ENCODE results near the gene RASSF6. TPM values are rescaled to one million over a fixed set of nuclear protein-coding genes. Genes with fewer than 3 reads are reported as not detected.
"Not testable (repeated sequence)": the region's sequence is repeated elsewhere in the genome, so short reads cannot be mapped to it uniquely, and the experiment has no call there.

The RASSF6 gene
- total RNA-seq, 1 donor from 2014 or later = under 0.01 TPM

DNA sequence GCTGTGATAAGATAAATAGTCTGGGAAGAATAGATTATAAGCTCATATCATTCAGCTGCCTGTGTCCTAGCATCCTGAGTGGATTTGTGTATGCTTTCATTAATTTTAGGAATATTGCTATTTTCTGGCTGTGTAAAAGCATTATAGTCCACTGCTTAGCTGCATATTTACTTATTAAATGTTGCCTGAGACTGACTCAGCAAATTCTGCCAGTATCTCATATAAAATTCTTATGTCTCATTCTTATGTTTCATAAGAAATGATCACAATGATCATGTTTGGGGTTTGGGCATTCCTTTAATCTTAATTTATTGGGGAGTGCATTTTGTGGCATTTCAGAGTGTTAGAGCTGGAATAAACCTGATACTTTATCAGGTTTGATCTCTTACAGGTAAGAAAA is 34.9 kb downstream of the RASSF6 start:
- FAIRE-seq (no peak), DNase-seq (ENCODE audit: low spot score in 2 of 2) (no peak)

DNA sequence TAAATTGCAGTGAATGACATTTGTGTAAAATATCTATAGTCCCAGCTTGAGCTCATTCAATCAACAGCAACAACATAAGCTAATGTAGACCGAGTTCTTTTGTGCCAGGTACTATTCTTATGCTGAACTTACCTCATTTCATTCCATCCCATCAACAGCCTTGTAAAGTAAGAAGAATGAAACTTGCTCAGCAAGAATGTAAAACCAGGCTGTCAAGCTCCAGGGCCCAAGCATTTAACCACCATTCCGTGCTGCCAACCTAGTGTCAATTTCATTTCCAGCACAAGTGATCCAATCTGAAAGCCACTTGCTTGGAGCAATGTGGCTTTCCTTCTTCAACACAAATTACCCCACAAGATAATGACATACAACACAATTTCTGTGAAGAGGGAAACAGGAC is 36.6 kb downstream of the RASSF6 start:
- no peak for FAIRE-seq
- DNase-seq (ENCODE audit: low spot score in 2 of 2) = no peak

DNA sequence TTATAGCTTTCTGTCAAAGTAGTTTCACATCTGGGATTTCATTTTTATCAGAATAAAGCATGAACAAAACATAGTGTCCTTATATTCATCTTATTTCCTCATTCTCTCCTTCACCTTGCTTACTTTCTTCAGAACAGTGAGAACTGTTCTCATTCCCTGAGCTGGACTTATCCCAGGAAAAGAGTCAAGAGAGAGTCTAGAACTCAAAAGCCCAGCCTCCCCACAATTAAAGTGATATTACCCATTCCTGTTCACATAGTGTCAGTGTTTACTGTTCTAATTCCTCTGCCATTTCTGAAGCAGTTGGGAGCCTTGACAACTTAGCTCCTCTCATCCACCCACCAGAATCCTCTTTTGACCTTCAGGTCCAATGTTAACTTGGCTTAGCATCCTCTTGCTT is 42.9 kb downstream of the RASSF6 start:
- no peak for DNase-seq (ENCODE audit: low spot score in 2 of 2)
- no peak for FAIRE-seq

DNA sequence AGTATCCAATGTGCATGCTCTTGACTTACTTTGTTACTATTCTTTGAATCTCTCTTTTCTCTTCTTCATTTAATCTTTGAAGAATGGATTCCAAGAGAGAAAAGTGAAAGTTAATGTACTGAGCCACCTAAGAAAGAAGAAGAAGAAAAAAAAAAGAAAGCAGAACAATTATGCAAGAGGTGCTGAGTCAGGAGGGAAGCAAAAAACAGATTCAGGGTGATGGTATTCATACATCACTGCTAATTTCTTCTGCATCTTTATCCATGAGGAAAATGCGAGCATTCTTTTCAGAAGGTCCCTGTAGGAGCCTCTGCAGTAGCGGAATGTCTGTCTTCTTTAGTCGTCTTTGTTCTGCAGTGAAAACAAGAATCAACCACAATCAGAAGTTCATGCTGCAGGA is 43.9 kb downstream of the RASSF6 start:
- FAIRE-seq = no peak
- no peak for DNase-seq (ENCODE audit: low spot score in 2 of 2)

DNA sequence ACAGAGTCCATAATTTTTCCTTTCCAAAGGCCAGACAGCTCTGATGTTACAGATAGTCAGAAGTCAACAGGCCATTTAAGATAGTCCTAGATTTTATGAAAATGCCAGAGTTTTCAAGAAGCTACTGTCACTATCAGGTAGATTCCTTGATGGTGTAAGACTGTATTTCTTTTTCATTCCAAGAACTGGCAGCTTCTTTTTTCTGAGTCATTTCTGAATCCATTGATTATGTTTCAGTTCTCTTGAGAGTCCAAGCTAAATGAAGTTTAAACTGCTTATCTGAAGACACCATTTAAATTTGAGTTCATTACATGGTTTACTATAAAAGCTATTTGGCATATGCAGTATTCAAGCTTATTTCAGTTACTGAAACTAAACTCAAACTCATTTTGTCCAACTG is 44.6 kb downstream of the RASSF6 start:
- no peak for FAIRE-seq

DNA sequence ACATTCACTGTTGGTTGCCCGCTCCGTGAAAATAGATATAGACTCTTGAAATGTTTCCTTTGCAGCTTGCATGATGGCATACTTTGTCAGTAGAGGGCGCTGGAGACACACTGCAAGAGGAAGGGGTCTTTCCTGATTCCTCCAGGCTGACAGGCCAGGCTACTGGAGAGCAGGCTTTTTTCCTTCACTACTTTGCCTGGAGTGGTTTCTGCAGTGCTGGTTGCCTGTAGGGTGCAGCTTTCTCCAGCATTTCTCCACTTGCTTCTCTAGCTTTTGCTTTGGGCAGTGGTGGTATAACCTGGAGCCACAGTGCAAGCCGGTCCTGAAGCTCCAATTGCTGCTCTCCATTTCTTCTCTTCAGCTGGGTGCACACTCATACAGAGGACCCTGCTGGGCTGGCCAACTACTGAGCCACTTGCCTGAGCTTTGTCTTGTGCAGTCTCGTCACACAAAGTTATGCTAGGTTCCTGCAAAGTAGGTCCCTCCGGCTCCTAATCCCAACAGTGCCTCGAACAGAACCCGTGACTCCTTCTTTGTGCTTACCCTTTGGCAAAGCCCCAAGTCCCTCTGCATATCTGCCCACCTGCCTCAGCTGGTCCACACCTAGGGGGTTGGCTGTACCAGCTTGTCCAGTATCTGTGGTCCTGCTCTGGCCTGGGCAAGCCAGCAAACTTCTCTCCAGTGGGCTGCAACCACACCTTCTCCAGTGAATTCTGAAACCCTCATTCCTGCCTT is 46.3 kb downstream of the RASSF6 start:
- no peak for FAIRE-seq
- no peak for DNase-seq (ENCODE audit: low spot score in 2 of 2)

More for the DNA sequence above, 44.6 kb downstream of the RASSF6 start:
- DNase-seq (ENCODE audit: low spot score in 2 of 2) = no peak

DNA sequence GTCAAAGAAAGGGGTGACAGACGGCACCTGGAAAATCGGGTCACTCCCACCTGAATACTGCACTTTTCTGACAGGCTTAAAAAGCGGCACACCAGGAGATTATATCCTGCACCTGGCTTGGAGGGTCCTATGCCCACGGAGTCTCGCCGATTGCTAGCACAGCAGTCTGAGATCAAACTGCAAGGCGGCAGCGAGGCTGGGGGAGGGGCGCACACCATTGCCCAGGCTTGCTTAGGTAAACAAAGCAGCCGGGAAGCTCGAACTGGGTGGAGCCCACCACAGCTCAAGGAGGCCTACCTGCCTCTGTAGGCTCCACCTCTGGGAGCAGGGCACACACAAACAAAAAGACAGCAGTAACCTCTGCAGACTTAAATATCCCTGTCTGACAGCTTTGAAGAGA is 69.4 kb downstream of the RASSF6 start:
- FAIRE-seq; DNase-seq (ENCODE audit: low spot score in 2 of 2): not testable (repeated sequence)

DNA sequence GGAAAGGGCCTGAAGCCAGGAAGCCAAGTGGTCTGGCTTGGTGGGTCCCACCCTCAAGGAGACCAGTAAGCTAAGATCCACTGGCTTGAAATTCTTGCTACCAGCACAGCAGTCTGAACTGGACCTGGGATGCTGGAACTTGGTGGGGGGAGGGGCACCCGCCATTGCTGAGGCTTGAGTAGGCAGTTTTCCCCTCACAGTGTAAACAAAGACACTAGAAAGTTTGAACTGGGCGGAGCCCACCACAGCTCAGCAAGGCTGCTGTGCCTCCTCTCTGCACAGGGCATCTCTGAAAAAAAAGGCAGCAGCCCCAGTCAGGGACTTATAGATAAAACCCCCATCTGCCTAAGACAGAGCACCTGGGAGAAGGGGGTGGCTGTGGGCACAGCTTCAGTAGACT is 75.6 kb downstream of the RASSF6 start:
- DNase-seq (ENCODE audit: low spot score in 2 of 2) = no peak
- FAIRE-seq = no peak

DNA sequence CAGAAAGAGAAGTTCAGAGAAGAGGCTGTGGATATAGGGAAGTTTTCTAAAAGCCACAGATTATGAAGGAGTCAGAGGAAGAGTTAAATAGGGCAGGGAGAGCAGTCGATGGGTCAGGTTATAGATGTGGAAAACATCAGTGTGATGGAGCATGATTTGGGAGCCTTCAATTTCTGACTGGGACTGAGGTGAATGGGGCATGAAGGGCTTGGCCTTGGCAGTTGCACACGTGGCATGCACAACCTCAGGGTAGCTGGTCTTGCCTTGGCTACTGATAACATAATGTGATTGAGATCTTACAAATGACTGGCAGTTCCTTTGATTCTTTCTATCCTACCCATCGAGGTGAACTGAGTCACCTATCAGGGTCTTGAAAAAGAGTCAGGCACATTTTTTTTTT is 79.0 kb downstream of the RASSF6 start:
- no peak for FAIRE-seq
- DNase-seq (ENCODE audit: low spot score in 2 of 2) = no peak

DNA sequence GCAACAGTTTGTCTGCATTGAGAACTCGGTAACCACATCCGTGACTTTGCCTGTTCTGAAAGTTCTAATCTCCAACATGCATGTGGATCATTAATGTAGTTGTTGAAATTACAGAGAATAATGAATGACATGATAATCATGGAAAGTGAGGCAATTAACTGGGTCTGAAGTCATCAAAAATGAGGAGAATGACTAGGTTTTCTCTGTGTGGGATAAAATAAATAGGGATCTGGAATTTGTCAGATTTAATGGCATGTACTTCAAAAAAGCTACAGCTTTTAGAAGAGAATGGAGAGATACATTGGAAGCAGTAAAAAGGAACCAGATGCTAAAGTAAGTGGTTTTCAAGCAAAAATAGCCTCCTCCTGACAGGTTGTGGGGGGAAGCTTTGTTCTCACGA is 79.4 kb downstream of the RASSF6 start:
- DNase-seq (ENCODE audit: low spot score in 2 of 2) = no peak
- FAIRE-seq = no peak

DNA sequence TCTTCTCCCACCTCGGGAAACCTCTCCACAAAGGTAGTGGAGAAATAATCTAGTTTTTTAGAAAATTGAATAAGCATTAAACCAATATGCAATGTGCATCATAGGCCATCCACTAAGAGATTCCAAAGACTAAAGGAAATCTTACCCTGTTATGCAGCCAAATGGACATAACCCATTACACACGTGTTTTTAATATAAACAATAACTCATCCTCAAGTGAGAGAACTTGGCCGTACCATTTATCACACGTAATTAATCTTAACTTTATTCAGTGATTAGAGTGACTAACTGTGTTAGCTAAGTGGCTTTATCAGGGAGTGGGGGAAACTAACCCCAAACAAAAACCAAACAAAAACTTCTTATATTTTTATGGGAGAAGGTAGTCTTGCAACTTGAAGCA is 80.8 kb downstream of the RASSF6 start:
- DNase-seq (ENCODE audit: low spot score in 2 of 2) (no peak), FAIRE-seq (no peak)

DNA sequence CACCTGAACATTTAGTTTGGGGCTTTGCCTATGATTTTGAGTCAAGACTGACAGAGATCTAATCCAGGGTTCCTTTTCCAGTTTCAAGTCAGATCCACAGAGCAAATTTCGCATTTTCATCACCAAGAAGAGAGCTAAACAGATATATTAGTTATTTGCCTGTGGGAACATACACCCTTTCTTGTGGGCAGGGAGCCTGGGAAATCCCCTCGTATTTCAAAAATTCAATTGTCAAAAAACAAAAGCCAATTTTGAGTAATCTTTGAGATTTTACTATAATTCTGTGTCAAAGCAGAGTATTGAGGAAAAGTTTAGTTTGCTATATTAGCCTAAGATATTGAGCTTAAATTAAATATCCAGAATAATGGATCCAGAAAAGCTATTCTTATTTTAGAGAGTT is 82.1 kb downstream of the RASSF6 start:
- DNase-seq (ENCODE audit: low spot score in 2 of 2) (no peak), FAIRE-seq (no peak)

DNA sequence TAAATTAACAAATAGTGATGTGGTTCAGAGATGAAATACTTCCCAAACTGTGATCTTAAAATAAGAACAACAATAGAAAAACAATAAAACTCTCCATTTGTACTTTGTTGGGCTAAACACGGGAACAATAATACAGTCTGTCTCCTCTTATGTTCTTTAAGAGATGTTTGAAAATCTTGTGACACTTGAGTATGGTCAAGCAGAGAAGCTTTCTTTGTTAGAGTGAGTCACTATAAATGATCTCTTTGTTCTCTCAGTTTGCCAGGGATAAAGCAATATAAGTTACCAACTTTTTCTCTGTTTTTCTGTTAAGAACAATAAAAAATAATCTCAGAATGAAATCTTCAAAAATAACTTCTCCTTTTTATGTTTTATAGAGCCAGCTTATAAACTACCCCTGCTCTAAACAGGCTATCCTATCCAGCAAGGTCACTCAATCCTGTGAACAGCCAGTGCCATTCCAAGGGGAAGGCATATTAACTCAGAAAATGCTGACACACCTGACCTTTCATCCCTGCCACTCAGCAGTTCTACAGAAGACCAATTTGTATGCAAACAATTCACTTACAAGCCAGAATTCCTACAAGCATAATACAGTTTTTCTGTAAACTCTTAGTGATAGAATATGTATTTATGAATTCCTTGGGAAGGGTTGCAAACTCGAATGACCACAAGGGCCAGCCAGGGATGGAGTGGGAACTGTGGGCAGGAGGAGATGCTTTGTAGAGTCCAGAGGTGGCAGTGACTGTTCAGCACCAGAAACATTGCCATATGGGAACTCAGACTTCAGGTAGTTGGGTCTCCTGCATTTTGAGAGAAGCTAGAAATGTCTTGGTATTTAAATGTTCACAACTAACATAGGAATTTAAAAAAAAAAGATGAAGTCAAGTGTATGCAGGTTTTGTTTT is 86.5 kb downstream of the RASSF6 start:
- FAIRE-seq (no peak), DNase-seq (ENCODE audit: low spot score in 2 of 2) (no peak)

DNA sequence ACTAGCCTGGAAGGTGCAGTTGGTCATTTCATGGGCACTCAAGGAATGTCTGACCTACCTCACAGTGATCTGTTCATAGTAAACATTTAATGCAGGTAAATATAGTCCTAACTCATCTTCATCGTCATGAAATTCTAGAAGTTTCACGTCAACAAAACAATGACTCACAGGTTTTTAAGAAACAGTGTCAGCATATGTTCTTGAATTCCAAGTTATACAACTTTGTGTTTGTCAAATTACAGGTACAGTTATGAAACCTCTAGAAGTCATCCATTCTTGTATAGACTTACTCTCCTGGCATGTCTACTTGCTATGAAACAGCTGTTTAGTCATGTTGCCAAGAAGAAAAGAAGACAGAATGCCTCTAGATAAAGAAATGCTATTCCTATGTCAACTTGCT is 92.1 kb downstream of the RASSF6 start:
- no peak for DNase-seq (ENCODE audit: low spot score in 2 of 2)
- no peak for FAIRE-seq

DNA sequence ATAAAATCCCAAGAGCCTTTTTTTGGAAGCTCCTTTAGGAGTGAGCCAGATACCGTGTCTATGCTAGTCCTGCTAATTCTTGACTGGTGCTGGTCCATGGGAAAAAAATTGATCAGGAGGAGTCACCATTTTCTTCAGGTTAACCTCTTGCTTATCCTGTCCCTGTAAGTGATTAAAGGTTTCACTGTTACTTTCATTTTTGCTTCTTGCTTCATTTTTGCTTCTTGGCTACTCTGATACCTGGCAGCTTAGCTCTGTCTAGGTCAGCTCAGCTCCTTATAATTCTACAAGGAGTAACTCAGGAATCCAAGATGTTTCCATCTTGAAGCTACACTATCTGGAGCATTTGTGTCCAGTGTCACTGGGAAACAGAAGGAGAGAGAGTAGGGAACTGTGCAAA is 93.0 kb downstream of the RASSF6 start:
- no peak for DNase-seq (ENCODE audit: low spot score in 2 of 2)
- no peak for FAIRE-seq

DNA sequence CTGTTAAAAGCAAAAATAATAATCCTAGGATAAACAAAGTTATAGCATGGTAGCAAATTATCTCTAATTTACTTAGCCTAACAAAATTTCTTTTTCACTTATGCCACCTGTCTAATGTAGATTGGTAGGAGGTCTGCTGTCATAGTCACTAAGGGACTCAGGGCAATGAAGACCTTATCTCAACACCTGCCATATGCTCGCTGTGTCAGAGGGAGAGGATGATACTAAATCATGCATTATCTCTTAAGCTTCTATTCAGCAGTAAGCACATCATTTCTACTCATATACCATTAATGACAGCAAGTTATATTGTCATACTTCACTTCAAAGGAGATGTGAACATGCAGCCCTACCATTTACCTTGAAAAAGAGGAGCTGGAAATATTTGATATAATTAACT is 94.6 kb downstream of the RASSF6 start:
- no peak for FAIRE-seq
- DNase-seq (ENCODE audit: low spot score in 2 of 2) = no peak

DNA sequence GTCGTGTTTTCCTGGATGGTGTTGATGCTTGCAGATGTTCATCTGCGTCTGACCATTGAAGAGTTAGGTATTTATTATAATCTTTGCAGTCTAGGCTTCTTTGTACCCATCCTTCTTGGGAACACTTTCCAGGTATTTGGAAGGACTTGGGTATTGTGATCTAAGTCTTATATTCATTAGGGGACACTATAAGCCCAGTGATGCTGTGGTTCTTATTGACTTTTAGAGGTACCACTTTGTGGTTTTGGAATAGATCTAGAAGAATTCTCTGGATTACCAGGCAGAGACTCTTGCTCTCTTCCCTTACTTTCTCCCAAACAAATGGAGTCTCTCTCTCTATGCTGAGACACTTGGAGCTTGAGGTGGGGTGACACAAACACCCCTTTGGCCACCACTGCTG is 97.1 kb downstream of the RASSF6 start:
- FAIRE-seq = no peak
- no peak for DNase-seq (ENCODE audit: low spot score in 2 of 2)

Small RNA genes lying within 50 kb of the gene (small RNA-seq; reads per million reads assigned to genes)
- gene AC074250.1 = not detected

Other genes starting within 250 kb of the RASSF6 start
- 0.41 TPM for gene ALB, start 216.1 kb downstream of the RASSF6 start, total RNA-seq
- not detected for gene AFP, start 184.2 kb downstream of the RASSF6 start, total RNA-seq
- gene AFM, start 138.7 kb downstream of the RASSF6 start, total RNA-seq = not detected
- 0.41 TPM for gene CXCL8, start 120.1 kb upstream of the RASSF6 start, total RNA-seq
- gene CXCL6, start 216.2 kb upstream of the RASSF6 start, total RNA-seq = 0.41 TPM
- gene PF4V1, start 232.9 kb upstream of the RASSF6 start, total RNA-seq = 0.41 TPM
- gene CXCL1, start 249.0 kb upstream of the RASSF6 start, total RNA-seq = 1.2 TPM

Data from frontal cortex (tissue), 4 donors.